ENCODE data around the gene TBL1X.

TBL1X gene

GRCh38 chrX:9482837-9483236 lies 18.0 kb downstream of the TBL1X start:
- H3K9ac ChIP-seq (ENCODE audit: low read length) = no peak overlapping the region
- H3K4me1 ChIP-seq (ENCODE audit: control insufficient read depth, low read depth, low read length) = peaks cover 19% of the 10 kb centered on the region
- H3K27me3 ChIP-seq (ENCODE audit: control insufficient read depth, insufficient read depth, low read length) = no peaks in the 10 kb centered on the region
- H3K27ac ChIP-seq (ENCODE audit: low read length) = no peak overlapping the region
- no peaks in the 10 kb centered on the region for H3K36me3 ChIP-seq (ENCODE audit: control insufficient read depth, low read depth, low read length)
- no peak overlapping the region for H3K4me3 ChIP-seq (ENCODE audit: low read length)
- no peaks in the 10 kb centered on the region for H3K9me3 ChIP-seq (ENCODE audit: control insufficient read depth, low read depth, low read length)

- Histone ChIP-seq H3K9ac (ENCODE audit: low read length) (no peak overlapping the region), H3K9me3 (ENCODE audit: control insufficient read depth, low read depth, low read length) (no peaks in the 10 kb centered on the region), H3K4me3 (ENCODE audit: low read length) (no peak overlapping the region), H3K27ac (ENCODE audit: low read length) (no peak overlapping the region), H3K27me3 (ENCODE audit: control insufficient read depth, insufficient read depth, low read length) (no peaks in the 10 kb centered on the region), H3K4me1 (ENCODE audit: control insufficient read depth, low read depth, low read length) (peaks cover 17% of the 10 kb centered on the region), H3K36me3 (ENCODE audit: control insufficient read depth, low read depth, low read length) (no peaks in the 10 kb centered on the region)
Measured at GRCh38 chrX:9483376-9483775, 18.5 kb downstream of the TBL1X start.

DNA sequence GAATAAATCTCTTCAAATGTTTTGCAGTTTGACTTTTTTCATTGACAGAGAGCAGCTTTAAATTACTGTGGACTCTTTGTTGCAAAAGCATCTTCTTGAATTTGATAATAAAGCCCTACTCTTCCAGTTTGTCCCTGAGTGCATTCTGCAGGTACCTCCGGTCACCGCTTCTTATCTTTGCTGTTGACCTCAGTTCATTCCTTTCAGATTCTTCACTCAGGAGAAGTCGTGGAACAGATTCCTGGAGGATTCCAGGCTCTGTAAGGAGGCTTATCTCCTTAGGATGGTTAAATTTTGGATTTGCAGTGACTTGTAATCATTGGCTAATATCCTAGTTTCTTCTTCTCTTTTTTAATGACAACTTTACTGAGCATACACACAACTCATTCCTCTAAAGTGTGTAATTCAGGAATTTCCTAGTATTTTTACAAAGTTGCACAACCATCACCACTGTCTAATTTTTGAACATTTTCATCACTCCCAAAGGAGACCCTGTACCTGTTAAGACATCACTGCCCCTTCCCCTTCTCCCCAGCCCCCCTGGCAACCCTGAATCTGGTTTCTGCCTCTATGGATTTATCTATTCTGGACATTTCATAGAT lies 22.0 kb downstream of the TBL1X start:
- H3K9ac ChIP-seq (ENCODE audit: low read length) = no peak overlapping the region
- no peak overlapping the region for H3K4me3 ChIP-seq (ENCODE audit: low read length)
- H3K4me1 ChIP-seq (ENCODE audit: control insufficient read depth, low read depth, low read length) = peaks cover 17% of the 10 kb centered on the region
- H3K9me3 ChIP-seq (ENCODE audit: control insufficient read depth, low read depth, low read length) = no peaks in the 10 kb centered on the region
- H3K27ac ChIP-seq (ENCODE audit: low read length) = no peak overlapping the region
- no peaks in the 10 kb centered on the region for H3K36me3 ChIP-seq (ENCODE audit: control insufficient read depth, low read depth, low read length)
- H3K27me3 ChIP-seq (ENCODE audit: control insufficient read depth, insufficient read depth, low read length) = no peaks in the 10 kb centered on the region

GRCh38 chrX:9488586-9488985 lies 23.7 kb downstream of the TBL1X start:
- Histone ChIP-seq H3K4me3 (ENCODE audit: low read length) (no peak overlapping the region), H3K4me1 (ENCODE audit: control insufficient read depth, low read depth, low read length) (peaks cover 2% of the 10 kb centered on the region), H3K27ac (ENCODE audit: low read length) (no peak overlapping the region), H3K9me3 (ENCODE audit: control insufficient read depth, low read depth, low read length) (no peaks in the 10 kb centered on the region), H3K27me3 (ENCODE audit: control insufficient read depth, insufficient read depth, low read length) (no peaks in the 10 kb centered on the region), H3K9ac (ENCODE audit: low read length) (no peak overlapping the region), H3K36me3 (ENCODE audit: control insufficient read depth, low read depth, low read length) (no peaks in the 10 kb centered on the region)

DNA sequence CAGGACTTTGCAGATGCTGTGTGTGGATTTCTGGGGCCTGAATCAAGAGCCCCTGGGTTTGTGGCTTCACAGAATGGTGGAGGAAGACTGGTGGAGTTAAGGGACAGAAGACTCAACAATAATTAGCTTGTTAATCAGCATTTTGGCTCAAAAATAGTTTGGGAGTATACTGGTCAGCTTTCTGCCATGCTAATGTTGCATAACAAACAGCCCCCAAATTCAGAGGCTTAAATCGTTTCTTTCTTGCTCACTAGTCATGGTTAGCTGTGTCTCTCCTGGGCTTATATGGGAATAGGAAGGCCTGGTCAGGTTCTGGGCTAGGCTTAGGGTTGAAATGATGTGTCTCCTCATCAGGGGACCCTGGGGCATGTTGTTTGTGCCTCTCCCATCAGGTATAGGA lies 24.4 kb downstream of the TBL1X start:
- Histone ChIP-seq H3K9ac (ENCODE audit: low read length) (no peak overlapping the region), H3K36me3 (ENCODE audit: control insufficient read depth, low read depth, low read length) (no peaks in the 10 kb centered on the region), H3K4me3 (ENCODE audit: low read length) (no peak overlapping the region), H3K27me3 (ENCODE audit: control insufficient read depth, insufficient read depth, low read length) (no peaks in the 10 kb centered on the region), H3K27ac (ENCODE audit: low read length) (no peak overlapping the region), H3K4me1 (ENCODE audit: control insufficient read depth, low read depth, low read length) (no peaks in the 10 kb centered on the region), H3K9me3 (ENCODE audit: control insufficient read depth, low read depth, low read length) (no peaks in the 10 kb centered on the region)

DNA sequence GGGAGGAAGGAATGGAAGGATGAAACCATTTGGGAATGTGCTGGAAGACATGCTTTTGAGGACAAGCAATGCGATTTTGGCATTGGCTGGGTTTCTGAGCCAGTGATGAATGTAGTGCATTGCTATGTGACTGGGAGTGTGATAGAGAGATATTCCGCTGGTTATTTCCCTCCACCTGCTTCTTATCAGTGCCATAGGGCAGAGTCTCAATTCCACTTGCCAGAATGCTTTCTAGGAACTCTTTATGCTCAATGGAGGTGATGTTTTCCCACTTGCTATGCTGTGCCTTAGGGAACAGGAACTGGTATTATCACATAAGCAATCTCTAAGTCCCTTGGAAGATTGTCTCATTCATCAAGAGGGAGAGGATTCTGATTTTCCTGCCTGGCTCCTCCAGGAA lies 28.0 kb downstream of the TBL1X start:
- Histone ChIP-seq H3K4me1 (ENCODE audit: control insufficient read depth, low read depth, low read length) (no peaks in the 10 kb centered on the region), H3K4me3 (ENCODE audit: low read length) (no peak overlapping the region), H3K36me3 (ENCODE audit: control insufficient read depth, low read depth, low read length) (no peaks in the 10 kb centered on the region), H3K9ac (ENCODE audit: low read length) (no peak overlapping the region), H3K9me3 (ENCODE audit: control insufficient read depth, low read depth, low read length) (no peaks in the 10 kb centered on the region), H3K27ac (ENCODE audit: low read length) (no peak overlapping the region), H3K27me3 (ENCODE audit: control insufficient read depth, insufficient read depth, low read length) (no peaks in the 10 kb centered on the region)

DNA sequence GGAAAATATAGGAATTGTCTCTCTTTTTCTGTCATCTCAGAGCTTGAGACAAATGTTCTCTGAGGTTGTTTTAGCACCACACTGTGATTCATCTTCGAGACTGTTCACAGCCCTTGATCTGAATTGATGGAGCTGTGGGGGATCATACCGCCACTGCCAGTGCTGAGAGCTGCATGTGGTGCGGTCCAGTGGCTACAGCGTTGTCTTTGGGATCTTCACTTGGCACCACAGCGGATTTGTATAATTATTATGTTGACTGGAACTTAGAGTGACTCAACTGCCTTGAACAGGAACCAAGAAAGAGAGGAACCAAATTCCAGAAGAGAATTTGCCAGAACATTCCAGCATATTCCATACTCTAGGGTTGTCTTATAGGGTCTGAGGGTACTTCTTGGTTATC lies 29.1 kb downstream of the TBL1X start:
- Histone ChIP-seq H3K27me3 (ENCODE audit: control insufficient read depth, insufficient read depth, low read length) (no peaks in the 10 kb centered on the region), H3K4me1 (ENCODE audit: control insufficient read depth, low read depth, low read length) (no peaks in the 10 kb centered on the region), H3K9ac (ENCODE audit: low read length) (no peak overlapping the region), H3K9me3 (ENCODE audit: control insufficient read depth, low read depth, low read length) (no peaks in the 10 kb centered on the region), H3K4me3 (ENCODE audit: low read length) (no peak overlapping the region), H3K27ac (ENCODE audit: low read length) (no peak overlapping the region), H3K36me3 (ENCODE audit: control insufficient read depth, low read depth, low read length) (no peaks in the 10 kb centered on the region)

- Histone ChIP-seq H3K9ac (ENCODE audit: low read length) (no peak overlapping the region), H3K36me3 (ENCODE audit: control insufficient read depth, low read depth, low read length) (no peaks in the 10 kb centered on the region), H3K4me3 (ENCODE audit: low read length) (no peak overlapping the region), H3K27me3 (ENCODE audit: control insufficient read depth, insufficient read depth, low read length) (no peaks in the 10 kb centered on the region), H3K4me1 (ENCODE audit: control insufficient read depth, low read depth, low read length) (no peaks in the 10 kb centered on the region), H3K9me3 (ENCODE audit: control insufficient read depth, low read depth, low read length) (no peaks in the 10 kb centered on the region), H3K27ac (ENCODE audit: low read length) (no peak overlapping the region)
Measured at GRCh38 chrX:9494771-9495170, 29.9 kb downstream of the TBL1X start.

DNA sequence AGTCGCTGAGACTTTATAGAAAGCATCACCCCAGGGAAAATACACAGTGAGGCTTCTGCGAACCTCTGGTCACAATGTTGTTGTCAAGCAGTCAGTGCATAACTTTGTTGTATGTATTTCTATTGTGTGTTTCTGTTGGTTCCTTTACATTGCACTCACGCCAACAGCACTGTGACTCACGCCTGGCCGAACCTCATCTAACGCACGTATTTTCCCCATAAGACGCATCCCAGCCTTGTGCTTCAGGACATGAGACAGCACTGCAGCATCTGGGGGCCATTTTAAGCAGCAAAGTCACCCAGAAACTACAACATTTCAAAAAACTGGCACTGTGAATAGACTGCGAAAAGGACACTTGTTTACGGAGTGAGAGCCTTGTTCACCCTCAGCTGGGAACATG lies 30.6 kb downstream of the TBL1X start:
- Histone ChIP-seq H3K4me1 (ENCODE audit: control insufficient read depth, low read depth, low read length) (no peaks in the 10 kb centered on the region), H3K4me3 (ENCODE audit: low read length) (no peak overlapping the region)

DNA sequence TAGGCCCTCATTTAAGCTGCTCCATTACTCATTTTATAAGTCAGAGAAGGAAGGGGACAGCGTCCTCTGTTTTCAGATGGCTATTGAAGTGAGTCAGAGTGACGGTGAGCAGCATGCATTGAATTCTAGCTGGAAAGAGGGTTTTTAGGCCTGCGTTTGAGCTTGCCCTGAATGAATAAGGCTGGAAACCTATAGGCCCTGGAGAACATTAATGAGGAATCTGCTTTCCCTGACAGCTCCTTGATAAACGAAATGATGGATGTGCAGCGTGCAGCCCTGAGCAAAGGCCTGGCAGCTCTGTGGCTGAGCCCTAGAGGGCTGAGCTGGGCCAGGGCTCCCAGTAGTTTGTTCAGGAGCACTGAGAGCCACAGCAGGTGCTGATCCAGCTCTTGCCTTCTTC lies 33.4 kb downstream of the TBL1X start:
- peaks cover 14% of the 10 kb centered on the region for H3K36me3 ChIP-seq (ENCODE audit: control insufficient read depth, low read depth, low read length)
- no peak overlapping the region for H3K27ac ChIP-seq (ENCODE audit: low read length)
- no peak overlapping the region for H3K4me3 ChIP-seq (ENCODE audit: low read length)
- H3K9me3 ChIP-seq (ENCODE audit: control insufficient read depth, low read depth, low read length) = no peaks in the 10 kb centered on the region
- no peak overlapping the region for H3K9ac ChIP-seq (ENCODE audit: low read length)
- no peaks in the 10 kb centered on the region for H3K4me1 ChIP-seq (ENCODE audit: control insufficient read depth, low read depth, low read length)
- no peaks in the 10 kb centered on the region for H3K27me3 ChIP-seq (ENCODE audit: control insufficient read depth, insufficient read depth, low read length)

More for the DNA sequence above, 30.6 kb downstream of the TBL1X start:
- no peak overlapping the region for H3K27ac ChIP-seq (ENCODE audit: low read length)
- no peaks in the 10 kb centered on the region for H3K27me3 ChIP-seq (ENCODE audit: control insufficient read depth, insufficient read depth, low read length)
- H3K9me3 ChIP-seq (ENCODE audit: control insufficient read depth, low read depth, low read length) = no peaks in the 10 kb centered on the region
- no peaks in the 10 kb centered on the region for H3K36me3 ChIP-seq (ENCODE audit: control insufficient read depth, low read depth, low read length)
- no peak overlapping the region for H3K9ac ChIP-seq (ENCODE audit: low read length)

DNA sequence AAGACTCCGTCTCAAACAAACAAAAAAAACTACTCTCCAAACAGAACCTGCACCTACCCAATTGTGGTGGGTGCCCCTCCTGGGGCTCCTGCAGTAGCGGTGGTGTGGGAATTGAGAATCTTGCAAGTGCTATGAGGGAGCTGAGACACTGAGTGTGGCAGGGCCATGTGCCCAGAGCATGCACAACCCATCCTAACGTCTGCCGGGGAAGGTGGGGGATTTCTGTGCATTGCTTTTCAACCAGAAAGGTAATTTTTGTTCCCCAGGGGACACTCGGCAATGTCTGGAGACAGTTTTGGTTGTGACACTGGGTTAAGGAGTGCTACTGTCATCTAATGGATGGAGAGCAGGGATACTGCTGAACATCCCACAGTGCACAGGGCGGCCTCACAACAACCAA lies 35.7 kb downstream of the TBL1X start:
- no peaks in the 10 kb centered on the region for H3K9me3 ChIP-seq (ENCODE audit: control insufficient read depth, low read depth, low read length)
- peaks cover 29% of the 10 kb centered on the region for H3K36me3 ChIP-seq (ENCODE audit: control insufficient read depth, low read depth, low read length)
- H3K4me3 ChIP-seq (ENCODE audit: low read length) = no peak overlapping the region
- no peak overlapping the region for H3K9ac ChIP-seq (ENCODE audit: low read length)
- no peak overlapping the region for H3K27ac ChIP-seq (ENCODE audit: low read length)
- no peaks in the 10 kb centered on the region for H3K27me3 ChIP-seq (ENCODE audit: control insufficient read depth, insufficient read depth, low read length)
- no peaks in the 10 kb centered on the region for H3K4me1 ChIP-seq (ENCODE audit: control insufficient read depth, low read depth, low read length)

DNA sequence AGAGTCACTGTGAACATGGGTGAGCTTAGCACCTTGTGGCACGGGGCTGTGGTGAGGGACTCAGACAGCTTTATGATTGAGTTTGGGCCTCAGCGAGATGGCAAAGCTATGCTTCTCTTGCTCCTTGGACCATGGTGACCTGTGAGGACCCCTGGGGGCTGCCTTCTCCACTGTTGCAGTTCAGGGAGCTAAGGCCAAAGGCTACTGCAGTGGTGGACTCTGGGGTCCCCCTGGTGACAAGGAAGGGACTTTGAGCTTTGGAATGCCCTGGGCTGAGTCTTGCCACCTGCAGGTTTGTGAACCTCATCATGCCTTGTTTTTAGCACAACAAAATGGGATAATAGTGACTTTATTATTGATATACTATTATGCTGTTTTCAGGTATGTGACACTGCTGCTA lies 36.5 kb downstream of the TBL1X start:
- peaks cover 29% of the 10 kb centered on the region for H3K36me3 ChIP-seq (ENCODE audit: control insufficient read depth, low read depth, low read length)
- no peaks in the 10 kb centered on the region for H3K27me3 ChIP-seq (ENCODE audit: control insufficient read depth, insufficient read depth, low read length)
- no peaks in the 10 kb centered on the region for H3K4me1 ChIP-seq (ENCODE audit: control insufficient read depth, low read depth, low read length)
- no peak overlapping the region for H3K9ac ChIP-seq (ENCODE audit: low read length)
- H3K27ac ChIP-seq (ENCODE audit: low read length) = no peak overlapping the region
- no peaks in the 10 kb centered on the region for H3K9me3 ChIP-seq (ENCODE audit: control insufficient read depth, low read depth, low read length)
- H3K4me3 ChIP-seq (ENCODE audit: low read length) = no peak overlapping the region
